ENCODE results near the gene CS. TPM values are rescaled to one million over a fixed set of nuclear protein-coding genes. Genes with fewer than 3 reads are reported as not detected.

CS gene
- polyA plus RNA-seq, 1 of the 3 experiments (the other 2 are of a cell fraction): 121 TPM

- H4K20me1 ChIP-seq (ENCODE audit: insufficient read depth): no peaks in the 10 kb centered on the region
- H3K9me2 ChIP-seq: no peaks in the 10 kb centered on the region
- peaks cover 13% of the 10 kb centered on the region for H3F3A ChIP-seq (replicated peaks; ENCODE audit: insufficient read depth)
- H3K79me2 ChIP-seq (ENCODE audit: insufficient read depth): peaks cover 12% of the 10 kb centered on the region; the same call in 1 of the 2 replicates
- no peak for DNase-seq
- H3K4me2 ChIP-seq: no peak overlapping the region
- no peaks in the 10 kb centered on the region for H3K9me3 ChIP-seq
- peaks cover 42 to 77% of the 10 kb centered on the region in 2 experiments for H3K36me3 ChIP-seq (replicated peaks in 1 of 2; ENCODE audit: control insufficient read depth in 1 of 2, insufficient read depth in 2 of 2, low read length in 1 of 2)
- TF ChIP-seq RFX5 (IDR thresholded peaks at IDR 0.05; ENCODE audit: low read length) (no peak), CHD2 (IDR thresholded peaks at IDR 0.05; ENCODE audit: low read length, partially characterized antibody) (no peak), ELF1 (IDR thresholded peaks at IDR 0.05) (no peak), IRF3 (IDR thresholded peaks at IDR 0.05; ENCODE audit: low read depth, low read length) (no peak), GABPA (IDR thresholded peaks at IDR 0.05; ENCODE audit: low read depth) (no peak), USF2 (IDR thresholded peaks at IDR 0.05; ENCODE audit: borderline replicate concordance, low read depth, low read length) (no peak), ZBTB33 (IDR thresholded peaks at IDR 0.05; ENCODE audit: borderline replicate concordance, low read depth) (no peak), FOXM1 (IDR thresholded peaks at IDR 0.05; ENCODE audit: low read depth) (no peak), FOXJ3 (CRISPR knock-in tag; IDR thresholded peaks at IDR 0.05) (no peak), GATA2 (CRISPR knock-in tag; IDR thresholded peaks at IDR 0.05) (no peak), MXI1 (IDR thresholded peaks at IDR 0.05; ENCODE audit: low read depth, low read length) (no peak), POLR2AphosphoS5 (IDR thresholded peaks at IDR 0.05; ENCODE audit: low read depth, low read length) (no peak), RCOR1 (IDR thresholded peaks at IDR 0.05; ENCODE audit: low read length) (no peak), MEF2A (IDR thresholded peaks at IDR 0.05; ENCODE audit: borderline replicate concordance, low read depth) (no peak), FOSL2 (IDR thresholded peaks at IDR 0.05; ENCODE audit: borderline replicate concordance, low read depth) (no peak)
- TF ChIP-seq, protein P1, sequence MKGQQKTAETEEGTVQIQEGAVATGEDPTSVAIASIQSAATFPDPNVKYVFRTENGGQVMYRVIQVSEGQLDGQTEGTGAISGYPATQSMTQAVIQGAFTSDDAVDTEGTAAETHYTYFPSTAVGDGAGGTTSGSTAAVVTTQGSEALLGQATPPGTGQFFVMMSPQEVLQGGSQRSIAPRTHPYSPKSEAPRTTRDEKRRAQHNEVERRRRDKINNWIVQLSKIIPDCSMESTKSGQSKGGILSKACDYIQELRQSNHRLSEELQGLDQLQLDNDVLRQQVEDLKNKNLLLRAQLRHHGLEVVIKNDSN (IDR thresholded peaks at IDR 0.05; ENCODE audit: borderline replicate concordance, low read depth): no peak
- no peaks in the 10 kb centered on the region for H3K4me1 ChIP-seq (ENCODE audit: control insufficient read depth in 1 of 2, insufficient read depth in 2 of 2, low read depth in 1 of 2, low read length in 1 of 2)
- POLR2A ChIA-PET: no interaction called here
- CTCF ChIA-PET: no interaction called here
- H3K27ac ChIP-seq (ENCODE audit: low read depth in 2 of 2, low read length in 1 of 2): no peak overlapping the region
- H3K9ac ChIP-seq: no peak overlapping the region
- H3K27me3 ChIP-seq (ENCODE audit: insufficient read depth): no peaks in the 10 kb centered on the region
- no peak overlapping the region for H3K4me3 ChIP-seq (ENCODE audit: low read depth in 2 of 2, low read length in 1 of 2)
- no peak overlapping the region for H2AFZ ChIP-seq (ENCODE audit: low read depth)
These were observed 19.3 kb downstream of the CS start for GRCh38 chr12:56280849-56281248.

Data from SK-N-SH (cell line).